LNCAP (cell line): ENCODE results near the gene CNOT1.

Experiments used
- TF ChIP-seq, protein P1 (sequence below): fragments of 450-650 bp; IDR thresholded peaks from 2 replicates; pipeline ENCODE4 v1.5.1; 2017; ENCODE audit warnings: mild to moderate bottlenecking

The CNOT1 gene

DNA sequence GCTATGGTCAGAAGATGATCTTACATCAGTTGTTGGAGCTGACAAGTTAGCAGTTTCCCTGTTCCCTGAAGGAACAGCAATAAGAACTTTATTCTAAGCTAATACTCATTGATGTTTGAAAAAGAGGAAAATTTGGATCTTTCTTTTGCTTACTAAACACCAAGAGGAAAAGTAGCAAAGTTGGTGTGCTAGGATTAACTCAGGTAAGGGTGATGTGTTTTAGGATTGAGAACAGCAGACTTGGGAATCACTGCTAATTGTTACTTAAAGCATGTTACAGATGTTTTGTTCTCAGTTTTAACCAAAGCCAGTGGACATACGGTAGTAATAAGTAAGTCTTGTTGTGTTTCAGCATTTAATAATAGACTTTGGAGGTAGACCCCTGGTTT is 110.7 kb downstream of the CNOT1 start:
- TF ChIP-seq, protein P1, sequence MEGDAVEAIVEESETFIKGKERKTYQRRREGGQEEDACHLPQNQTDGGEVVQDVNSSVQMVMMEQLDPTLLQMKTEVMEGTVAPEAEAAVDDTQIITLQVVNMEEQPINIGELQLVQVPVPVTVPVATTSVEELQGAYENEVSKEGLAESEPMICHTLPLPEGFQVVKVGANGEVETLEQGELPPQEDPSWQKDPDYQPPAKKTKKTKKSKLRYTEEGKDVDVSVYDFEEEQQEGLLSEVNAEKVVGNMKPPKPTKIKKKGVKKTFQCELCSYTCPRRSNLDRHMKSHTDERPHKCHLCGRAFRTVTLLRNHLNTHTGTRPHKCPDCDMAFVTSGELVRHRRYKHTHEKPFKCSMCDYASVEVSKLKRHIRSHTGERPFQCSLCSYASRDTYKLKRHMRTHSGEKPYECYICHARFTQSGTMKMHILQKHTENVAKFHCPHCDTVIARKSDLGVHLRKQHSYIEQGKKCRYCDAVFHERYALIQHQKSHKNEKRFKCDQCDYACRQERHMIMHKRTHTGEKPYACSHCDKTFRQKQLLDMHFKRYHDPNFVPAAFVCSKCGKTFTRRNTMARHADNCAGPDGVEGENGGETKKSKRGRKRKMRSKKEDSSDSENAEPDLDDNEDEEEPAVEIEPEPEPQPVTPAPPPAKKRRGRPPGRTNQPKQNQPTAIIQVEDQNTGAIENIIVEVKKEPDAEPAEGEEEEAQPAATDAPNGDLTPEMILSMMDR = no peak

DNA sequence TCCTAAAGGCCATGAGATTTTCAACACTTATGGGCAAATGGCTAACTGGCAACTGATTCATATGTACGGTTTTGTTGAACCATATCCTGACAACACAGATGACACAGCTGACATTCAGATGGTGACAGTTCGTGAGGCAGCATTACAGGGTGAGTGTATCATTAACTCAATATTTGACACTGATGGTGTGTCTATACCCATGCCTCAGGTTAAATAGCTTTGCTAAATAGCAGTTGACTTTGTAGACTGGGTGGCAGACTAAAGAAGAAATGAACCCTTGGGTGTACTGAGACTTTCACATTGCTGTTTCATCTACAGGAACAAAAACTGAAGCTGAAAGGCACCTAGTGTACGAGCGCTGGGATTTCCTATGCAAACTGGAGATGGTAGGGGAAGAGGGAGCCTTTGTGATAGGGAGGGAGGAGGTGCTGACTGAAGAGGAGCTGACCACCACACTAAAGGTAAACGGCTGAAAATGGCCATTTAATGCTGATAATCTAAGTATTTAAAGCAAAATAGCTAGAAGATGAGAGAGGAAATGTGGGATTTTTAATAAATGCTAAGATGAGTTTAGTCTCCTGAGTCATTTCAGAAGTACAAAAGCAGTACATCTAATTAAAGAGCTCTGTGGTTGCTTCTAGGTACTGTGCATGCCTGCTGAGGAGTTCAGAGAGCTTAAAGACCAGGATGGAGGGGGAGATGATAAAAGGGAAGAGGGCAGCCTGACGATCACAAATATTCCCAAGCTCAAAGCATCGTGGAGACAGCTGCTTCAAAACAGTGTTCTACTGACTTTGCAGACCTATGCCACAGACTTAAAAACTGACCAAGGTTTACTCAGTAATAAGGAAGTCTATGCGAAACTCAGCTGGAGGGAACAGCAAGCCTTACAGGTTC is 111.3 kb downstream of the CNOT1 start:
- TF ChIP-seq, protein P1 = no peak

DNA sequence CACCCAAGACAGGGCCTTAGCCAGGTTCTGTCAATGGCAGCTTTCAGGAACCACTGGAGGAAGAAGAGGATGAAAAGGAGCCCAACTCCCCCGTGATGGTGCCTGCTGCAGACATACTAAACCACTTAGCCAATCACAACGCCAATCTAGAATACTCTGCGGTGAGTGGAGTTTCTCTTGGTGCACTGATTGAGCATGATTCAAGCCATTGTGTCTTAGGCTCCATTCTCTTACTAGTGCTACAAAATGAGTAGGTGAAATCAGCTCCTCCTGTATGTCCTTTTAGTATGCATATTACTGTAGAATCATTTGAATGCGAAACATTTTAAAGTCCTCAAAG is 112.9 kb downstream of the CNOT1 start:
- TF ChIP-seq, protein P1 = no peak

DNA sequence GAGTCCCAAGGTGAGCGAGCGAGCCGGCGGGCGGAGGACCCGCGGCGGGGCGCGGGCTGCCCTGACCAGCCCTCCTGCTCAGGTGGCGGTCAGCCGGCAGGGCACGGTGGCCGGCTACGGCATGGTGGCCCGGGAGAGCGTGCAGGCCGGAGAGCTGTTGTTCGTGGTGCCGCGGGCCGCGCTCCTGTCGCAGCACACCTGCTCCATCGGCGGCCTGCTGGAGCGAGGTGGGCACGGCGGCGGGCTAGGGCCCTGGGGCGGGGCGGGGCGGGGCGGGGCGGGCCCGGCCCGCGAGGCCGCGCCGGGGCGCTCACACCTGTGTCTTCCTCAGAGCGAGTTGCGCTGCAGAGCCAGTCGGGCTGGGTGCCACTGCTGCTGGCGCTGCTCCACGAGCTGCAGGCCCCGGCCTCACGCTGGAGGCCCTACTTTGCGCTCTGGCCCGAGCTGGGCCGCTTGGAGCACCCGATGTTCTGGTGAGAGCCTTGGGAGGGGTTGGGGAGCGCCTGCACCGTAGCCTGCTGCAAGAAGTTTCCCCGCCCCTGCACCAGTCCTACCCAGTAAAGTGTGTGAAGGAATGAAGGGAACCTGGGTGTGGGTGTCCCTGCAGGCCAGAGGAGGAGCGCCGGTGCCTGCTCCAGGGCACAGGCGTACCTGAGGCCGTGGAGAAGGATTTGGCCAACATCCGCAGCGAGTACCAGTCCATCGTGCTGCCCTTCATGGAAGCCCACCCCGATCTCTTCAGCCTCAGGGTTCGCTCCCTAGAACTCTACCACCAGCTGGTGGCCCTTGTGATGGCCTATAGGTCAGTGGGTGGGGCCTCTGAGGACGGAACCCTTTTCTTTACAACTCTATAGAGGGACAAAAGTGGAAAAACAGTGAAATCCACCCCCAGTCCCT is 113.5 kb downstream of the CNOT1 start:
- TF ChIP-seq, protein P1 = no peak

DNA sequence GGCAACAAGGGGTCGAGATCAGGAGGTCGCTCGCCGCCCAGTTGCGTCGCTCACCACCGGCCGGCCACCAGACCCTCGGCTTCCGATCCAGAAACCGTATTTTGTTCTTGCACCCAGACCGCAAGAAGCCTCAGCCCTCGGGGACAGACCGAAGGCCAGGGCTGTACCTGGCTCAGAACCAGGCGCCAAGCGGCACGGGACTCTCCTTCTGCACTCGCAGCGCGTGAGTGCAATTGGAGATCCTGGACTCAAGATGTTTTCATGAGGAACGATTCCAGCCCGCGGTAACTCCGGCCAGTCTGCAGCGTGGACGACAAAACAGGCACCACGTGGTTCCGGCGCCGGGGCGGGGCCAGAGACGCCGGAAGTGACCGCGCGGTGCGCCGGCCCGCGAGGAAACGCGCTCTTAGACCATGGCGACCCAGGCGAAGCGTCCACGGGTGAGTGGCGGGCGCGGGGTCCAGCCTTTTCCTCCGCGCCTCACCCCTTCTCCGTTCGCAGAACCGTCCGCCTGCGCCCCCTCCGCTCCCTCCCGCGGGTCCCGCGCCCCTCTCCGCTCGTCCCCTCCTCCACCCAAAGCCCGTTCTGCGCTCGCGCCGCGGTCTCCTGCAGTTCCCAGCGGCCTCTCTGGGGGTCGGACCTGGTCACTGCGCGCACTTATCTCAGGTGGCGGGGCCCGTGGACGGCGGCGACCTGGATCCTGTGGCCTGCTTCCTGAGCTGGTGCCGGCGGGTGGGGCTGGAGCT is 114.3 kb downstream of the CNOT1 start, which contains the start of gene SETD6:
Gene SETD6, plus strand, starts transcription at position 393 of the 746 bp plus-strand sequence. Its CDS starts 21 bp downstream, at position 414.
- TF ChIP-seq, protein P1 = 0 out of 2 replicates have a peak, but pooled peaks have one; percentile 23

DNA sequence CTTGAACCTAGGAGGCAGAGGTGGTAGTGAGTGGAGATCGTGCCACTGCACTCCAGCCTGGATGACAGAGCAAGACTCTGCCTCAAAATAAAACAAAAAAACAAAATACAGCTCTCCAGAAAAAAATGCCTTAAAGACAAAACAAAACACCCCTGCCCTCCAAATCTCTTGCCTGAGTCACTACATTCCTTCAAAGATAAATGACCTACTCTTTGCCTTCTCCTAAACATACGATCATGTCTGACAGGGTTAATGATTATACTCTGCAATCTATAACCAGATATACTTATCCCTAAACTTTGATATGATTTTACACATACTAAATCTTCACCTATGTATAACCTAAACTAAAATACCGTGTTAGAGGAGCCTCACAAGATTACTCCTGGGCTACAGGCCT is 115.8 kb downstream of the CNOT1 start:
- TF ChIP-seq, protein P1 = no peak
